Ishikawa (cell line): ENCODE data around the gene TSPAN7.

Experiments
- NFIC ChIP-seq: IDR thresholded peaks from 2 replicates; pipeline ENCODE4 v1.6.1; 2012
- RAD21 ChIP-seq: IDR thresholded peaks from 2 replicates; pipeline ENCODE4 v1.6.1; 2012; ENCODE audit warnings: low read depth
- TAF1 ChIP-seq: IDR thresholded peaks from 2 replicates; pipeline ENCODE4 v1.6.1; 2012; ENCODE audit warnings: low read depth, mild to moderate bottlenecking

- TF ChIP-seq RAD21, result no peak
- TF ChIP-seq TAF1, result no peak
- no peak for TF ChIP-seq NFIC
These were observed 100.2 kb downstream of the TSPAN7 start for GRCh38 chrX:38661561-38661960.
